H9 (cell line): ENCODE results near the gene DMXL2. TPM values are rescaled to one million over a fixed set of nuclear protein-coding genes. Genes with fewer than 3 reads are reported as not detected.

Source experiments
- DNase-seq: peaks from one replicate; pipeline ENCODE4 v3.0.0-alpha.2; 2017
- H2AFZ ChIP-seq: one replicate; pipeline ENCODE4 v1.6.1; 2013; ENCODE audit warnings: mild to moderate bottlenecking, low read length, control low read depth, moderate library complexity
- H2AK5ac ChIP-seq: 2 replicates; pipeline ENCODE4 v1.6.1; 2013; ENCODE audit warnings: low read length, control low read depth, mixed read lengths; ENCODE audit not compliant: insufficient read length
- H2BK120ac ChIP-seq: one replicate; pipeline ENCODE4 v1.6.1; 2013; ENCODE audit warnings: low read depth, mild to moderate bottlenecking, low read length, control low read depth, inconsistent platforms; ENCODE audit not compliant: poor library complexity, severe bottlenecking
- H2BK12ac ChIP-seq: 2 replicates; pipeline ENCODE4 v1.6.1; 2013; ENCODE audit warnings: low read length, control low read depth, mixed read lengths, low read depth; ENCODE audit not compliant: insufficient read length
- H2BK15ac ChIP-seq: 2 replicates; pipeline ENCODE4 v1.6.1; 2013; ENCODE audit warnings: low read depth, low read length, control low read depth
- H2BK20ac ChIP-seq: one replicate; pipeline ENCODE4 v1.6.1; 2013; ENCODE audit warnings: low read depth, mild to moderate bottlenecking, low read length, control low read depth, inconsistent platforms; ENCODE audit not compliant: poor library complexity, severe bottlenecking
- H2BK5ac ChIP-seq: 2 replicates; pipeline ENCODE4 v1.6.1; 2013; ENCODE audit warnings: low read length, control low read depth, mixed read lengths; ENCODE audit not compliant: insufficient read length
- H3K14ac ChIP-seq: 2 replicates; pipeline ENCODE4 v1.6.1; 2013; ENCODE audit warnings: low read length, control low read depth; ENCODE audit not compliant: insufficient read depth
- H3K18ac ChIP-seq: 2 replicates; pipeline ENCODE4 v1.6.1; 2013; ENCODE audit warnings: low read depth, mild to moderate bottlenecking, mixed read lengths, low read length, control low read depth; ENCODE audit not compliant: insufficient read length
- H3K23ac ChIP-seq: 2 replicates; pipeline ENCODE4 v1.6.1; 2013; ENCODE audit warnings: low read length, control low read depth, mixed read lengths, low read depth; ENCODE audit not compliant: insufficient read length
- H3K23me2 ChIP-seq: 2 replicates; pipeline ENCODE4 v1.6.1; 2013; ENCODE audit warnings: low read depth, mild to moderate bottlenecking, mixed read lengths, low read length, control low read depth; ENCODE audit not compliant: insufficient read length, poor library complexity, severe bottlenecking
- H3K27ac ChIP-seq: 2 replicates; pipeline ENCODE4 v1.5.1; 2013; ENCODE audit warnings: low read length, control low read depth, mixed read lengths, low read depth; ENCODE audit not compliant: insufficient read length
- H3K27me3 ChIP-seq: 2 replicates; pipeline ENCODE4 v1.6.1; 2013; ENCODE audit warnings: low read length, control low read depth, inconsistent platforms; ENCODE audit not compliant: insufficient read depth
- H3K4ac ChIP-seq: 2 replicates; pipeline ENCODE4 v1.6.1; 2013; ENCODE audit warnings: low read depth, mild to moderate bottlenecking, control low read depth, inconsistent platforms, low read length, moderate library complexity
- H3K4me1 ChIP-seq: 2 replicates; pipeline ENCODE4 v1.6.1; 2013; ENCODE audit warnings: low read length, control low read depth, inconsistent platforms; ENCODE audit not compliant: insufficient read depth
- H3K4me2 ChIP-seq: 2 replicates; pipeline ENCODE4 v1.6.1; 2013; ENCODE audit warnings: low read length, control low read depth, mixed read lengths; ENCODE audit not compliant: insufficient read length, insufficient read depth
- H3K56ac ChIP-seq: 2 replicates; pipeline ENCODE4 v1.6.1; 2013; ENCODE audit warnings: low read depth, mild to moderate bottlenecking, mixed read lengths, low read length, control low read depth; ENCODE audit not compliant: insufficient read length
- H3K79me1 ChIP-seq: 2 replicates; pipeline ENCODE4 v1.6.1; 2013; ENCODE audit warnings: low read depth, mild to moderate bottlenecking, moderate library complexity, low read length, control low read depth, inconsistent platforms; ENCODE audit not compliant: insufficient read depth, poor library complexity, severe bottlenecking
- H3K79me2 ChIP-seq: 2 replicates; pipeline ENCODE4 v1.6.1; 2013; ENCODE audit warnings: low read length, control low read depth, inconsistent platforms; ENCODE audit not compliant: insufficient read depth
- H3K9ac ChIP-seq: 2 replicates; pipeline ENCODE4 v1.6.1; 2013; ENCODE audit warnings: low read length, control low read depth, mixed read lengths; ENCODE audit not compliant: insufficient read length; ENCODE audit errors: extremely low read depth
- H3K9me3 ChIP-seq: one replicate; pipeline ENCODE4 v1.6.1; 2013; ENCODE audit warnings: low read depth, low read length, inconsistent platforms; ENCODE audit not compliant: control insufficient read depth
- H3T11ph ChIP-seq: one replicate; pipeline ENCODE4 v1.6.1; 2013; ENCODE audit warnings: mild to moderate bottlenecking, low read length, control low read depth, inconsistent platforms
- H4K20me1 ChIP-seq: one replicate; pipeline ENCODE4 v1.6.1; 2013; ENCODE audit not compliant: control insufficient read depth, insufficient read length, insufficient read depth
- H4K5ac ChIP-seq: 2 replicates; pipeline ENCODE4 v1.6.1; 2013; ENCODE audit warnings: low read depth, mild to moderate bottlenecking, mixed read lengths, low read length, control low read depth; ENCODE audit not compliant: insufficient read length
- H4K8ac ChIP-seq: replicated peaks from 2 replicates; pipeline ENCODE4 v1.6.1; 2013; ENCODE audit warnings: low read length, control low read depth, mixed read lengths, low read depth; ENCODE audit not compliant: insufficient read length
- H4K91ac ChIP-seq: 2 replicates; pipeline ENCODE4 v1.6.1; 2013; ENCODE audit warnings: low read depth, mild to moderate bottlenecking, moderate library complexity, mixed read lengths, low read length, control low read depth; ENCODE audit not compliant: insufficient read length
- H3K27ac Mint-ChIP-seq, 3 experiments: 2 replicates in 2 of 3; 3 replicates in 1 of 3; pipeline ENCODE4 v1.8.0; 2020 to 2021; ENCODE audit warnings: mixed read lengths in 3 of 3, mild to moderate bottlenecking in 1 of 3, moderate library complexity in 1 of 3
- H3K27me3 Mint-ChIP-seq: 2 replicates; pipeline ENCODE4 v1.8.0; 2021; ENCODE audit warnings: low read depth, mild to moderate bottlenecking, moderate library complexity, mixed read lengths
- H3K36me3 Mint-ChIP-seq, 3 experiments: 2 replicates in 2 of 3; 3 replicates in 1 of 3; pipeline ENCODE4 v1.8.0; 2020 to 2021; ENCODE audit warnings: low read depth in 3 of 3, mixed read lengths in 3 of 3; ENCODE audit not compliant: insufficient read depth in 1 of 3
- H3K4me1 Mint-ChIP-seq, 2 experiments: 2 replicates each; pipeline ENCODE4 v1.8.0; 2020; ENCODE audit warnings: mixed read lengths in 2 of 2
- H3K4me3 Mint-ChIP-seq, 2 experiments: 2 replicates in 1 of 2; 3 replicates in 1 of 2; pipeline ENCODE4 v1.8.0; 2020 to 2021; ENCODE audit warnings: mild to moderate bottlenecking in 2 of 2, mixed read lengths in 2 of 2, moderate library complexity in 1 of 2
- H3K9me3 Mint-ChIP-seq, 2 experiments: 2 replicates in 1 of 2; 3 replicates in 1 of 2; pipeline ENCODE4 v1.8.0; 2020; ENCODE audit warnings: mild to moderate bottlenecking in 2 of 2, mixed read lengths in 2 of 2, moderate library complexity in 1 of 2
- WGBS: extraction: QIAGEN DNeasy Blood & Tissue Kit; methylation state at CpG from one replicate; pipeline ENCODE4 v1.1.7; 2013; ENCODE audit warnings: missing lambda C conversion rate, low lambda C conversion rate, mixed read lengths; ENCODE audit not compliant: insufficient read length; ENCODE audit errors: extremely low coverage; 5-methylcytosine and 5-hydroxymethylcytosine counted together
- total RNA-seq: library from RNA; stranded (reverse); gene quantifications from 2 replicates; pipeline ENCODE4 v1.2.1, GENCODE V29; 2021
- TF ChIP-seq, protein P1 (sequence below): fragments of 200-600 bp; sonication (generic); conservative IDR thresholded peaks from 3 replicates; pipeline ENCODE4 v1.8.0; 2021; ENCODE audit warnings: antibody characterized with exemption, mild to moderate bottlenecking

The DMXL2 gene
- total RNA-seq, 1 experiment from 2014 or later: 13.9 TPM

DNA sequence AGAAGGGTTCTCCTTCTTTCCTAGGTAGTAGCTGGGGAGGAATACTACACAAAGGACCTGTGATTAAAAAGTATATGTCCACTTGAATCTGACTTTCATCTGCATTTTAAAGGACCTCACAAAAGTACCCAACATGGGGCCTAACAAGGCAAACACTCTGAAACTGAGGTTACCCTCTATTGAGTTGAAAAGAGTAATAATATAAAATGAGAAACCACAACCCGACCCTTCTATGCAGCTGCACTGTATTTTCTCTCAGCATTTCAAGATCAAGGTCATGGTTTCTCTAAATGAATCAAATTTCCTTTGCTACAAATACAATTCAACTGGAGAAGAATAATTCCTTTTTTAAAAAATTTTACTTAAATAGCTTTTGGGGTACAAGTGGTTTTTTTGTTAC, 106.3 kb downstream of the DMXL2 start:
- H2BK20ac ChIP-seq: no peak overlapping the region
- no peaks in the 10 kb centered on the region for H3K79me2 ChIP-seq
- TF ChIP-seq, protein P1, sequence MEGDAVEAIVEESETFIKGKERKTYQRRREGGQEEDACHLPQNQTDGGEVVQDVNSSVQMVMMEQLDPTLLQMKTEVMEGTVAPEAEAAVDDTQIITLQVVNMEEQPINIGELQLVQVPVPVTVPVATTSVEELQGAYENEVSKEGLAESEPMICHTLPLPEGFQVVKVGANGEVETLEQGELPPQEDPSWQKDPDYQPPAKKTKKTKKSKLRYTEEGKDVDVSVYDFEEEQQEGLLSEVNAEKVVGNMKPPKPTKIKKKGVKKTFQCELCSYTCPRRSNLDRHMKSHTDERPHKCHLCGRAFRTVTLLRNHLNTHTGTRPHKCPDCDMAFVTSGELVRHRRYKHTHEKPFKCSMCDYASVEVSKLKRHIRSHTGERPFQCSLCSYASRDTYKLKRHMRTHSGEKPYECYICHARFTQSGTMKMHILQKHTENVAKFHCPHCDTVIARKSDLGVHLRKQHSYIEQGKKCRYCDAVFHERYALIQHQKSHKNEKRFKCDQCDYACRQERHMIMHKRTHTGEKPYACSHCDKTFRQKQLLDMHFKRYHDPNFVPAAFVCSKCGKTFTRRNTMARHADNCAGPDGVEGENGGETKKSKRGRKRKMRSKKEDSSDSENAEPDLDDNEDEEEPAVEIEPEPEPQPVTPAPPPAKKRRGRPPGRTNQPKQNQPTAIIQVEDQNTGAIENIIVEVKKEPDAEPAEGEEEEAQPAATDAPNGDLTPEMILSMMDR: no peak
- H3K9me3 ChIP-seq: no peaks in the 10 kb centered on the region
- no peak overlapping the region for H4K8ac ChIP-seq
- no peak overlapping the region for H3K4me2 ChIP-seq
- no peak overlapping the region for H2BK120ac ChIP-seq
- no peak overlapping the region for H2BK12ac ChIP-seq
- H3K27ac Mint-ChIP-seq: no peak overlapping the region
- no peak overlapping the region for H3K56ac ChIP-seq
- peaks cover 5 to 7% (median 7%) of the 10 kb centered on the region in 3 experiments; a peak in 6 of 7 replicates for H3K36me3 Mint-ChIP-seq
- H2AK5ac ChIP-seq: no peak overlapping the region
- 0 out of 4 replicates have a peak, but pooled peaks cover 0 to 2% of the 10 kb centered on the region in 2 experiments for H3K4me1 Mint-ChIP-seq
- H2BK15ac ChIP-seq: no peak overlapping the region
- H3K4ac ChIP-seq: no peak overlapping the region
- no peak overlapping the region for H2AFZ ChIP-seq
- H3K4me3 Mint-ChIP-seq: no peak overlapping the region
- no peaks in the 10 kb centered on the region for H3K27me3 ChIP-seq
- H3K9ac ChIP-seq: no peak overlapping the region
- H4K91ac ChIP-seq: no peak overlapping the region
- H3K23ac ChIP-seq: no peak overlapping the region
- H2BK5ac ChIP-seq: no peak overlapping the region
- no peak overlapping the region for H3K14ac ChIP-seq
- H3K79me1 ChIP-seq: no peaks in the 10 kb centered on the region
- H3T11ph ChIP-seq: no peak overlapping the region
- no peaks in the 10 kb centered on the region for H4K20me1 ChIP-seq
- H3K23me2 ChIP-seq: no peaks in the 10 kb centered on the region
- no peaks in the 10 kb centered on the region for H3K27me3 Mint-ChIP-seq
- H3K4me1 ChIP-seq: no peaks in the 10 kb centered on the region
- H3K18ac ChIP-seq: no peak overlapping the region
- H4K5ac ChIP-seq: no peak overlapping the region
- H3K9me3 Mint-ChIP-seq: peaks cover under 1 to 3% of the 10 kb centered on the region in 2 experiments; a peak in 3 of 5 replicates
- DNase-seq: no peak
- no CpG with 5 or more reads among the region's 1 CpG for WGBS
- H3K27ac ChIP-seq: no peak overlapping the region
